CD4-positive, alpha-beta T cell treated with Interleukin-12 subunit alpha and Interleukin-12 subunit beta, for 1 hour (primary cell): ENCODE measurements around the gene WNT6.

Experiments used
- DNase-seq: peaks from one replicate; pipeline ENCODE4 v3.0.0-alpha.2; 2020

Gene WNT6

GRCh38 chr2:218879776-218880101 is 20.1 kb downstream of the WNT6 start:
- no peak for DNase-seq

DNA sequence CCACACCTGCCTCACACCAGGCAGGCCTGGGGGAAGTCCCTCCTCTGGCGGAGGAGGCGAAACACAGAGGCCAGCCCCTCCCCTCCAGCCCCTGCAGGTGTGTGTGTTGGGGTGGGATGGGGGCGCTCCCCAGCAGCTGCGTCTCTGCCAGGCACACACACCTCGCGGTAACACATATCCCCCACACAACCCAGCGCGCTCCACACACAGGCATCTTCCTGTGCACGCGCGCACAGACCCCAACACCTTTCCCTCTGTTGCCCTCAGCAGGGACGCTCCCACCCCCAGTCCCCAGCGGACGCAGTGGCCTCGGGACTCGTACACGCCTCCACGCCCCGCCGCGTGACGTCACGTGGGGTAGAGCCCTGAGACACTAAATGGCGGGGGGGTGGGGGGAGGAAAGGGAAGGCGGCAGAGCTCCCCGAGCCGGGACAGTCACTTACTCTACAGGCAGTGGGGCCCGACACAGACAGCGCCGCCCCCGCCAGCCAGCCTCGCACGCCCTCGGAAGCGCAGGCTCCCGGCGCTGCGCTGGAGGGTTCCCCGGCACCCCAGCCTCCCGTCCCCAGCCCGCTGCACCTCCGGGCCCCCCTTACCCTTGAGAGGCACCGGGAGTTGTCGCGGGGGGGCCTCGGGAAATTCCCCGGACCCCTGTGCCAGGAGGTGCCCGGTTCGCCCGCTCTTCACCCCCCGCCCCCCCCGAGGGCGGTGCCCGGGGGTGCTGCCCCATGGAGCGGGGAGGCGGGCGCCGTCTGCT is 20.7 kb downstream of the WNT6 start, which contains the start of gene WNT10A:
TSS of gene WNT10A (plus strand) at position 751 of the 757 bp plus-strand sequence. CDS start 144 bp downstream, outside the sequence.
- DNase-seq: peak; percentile 90

DNA sequence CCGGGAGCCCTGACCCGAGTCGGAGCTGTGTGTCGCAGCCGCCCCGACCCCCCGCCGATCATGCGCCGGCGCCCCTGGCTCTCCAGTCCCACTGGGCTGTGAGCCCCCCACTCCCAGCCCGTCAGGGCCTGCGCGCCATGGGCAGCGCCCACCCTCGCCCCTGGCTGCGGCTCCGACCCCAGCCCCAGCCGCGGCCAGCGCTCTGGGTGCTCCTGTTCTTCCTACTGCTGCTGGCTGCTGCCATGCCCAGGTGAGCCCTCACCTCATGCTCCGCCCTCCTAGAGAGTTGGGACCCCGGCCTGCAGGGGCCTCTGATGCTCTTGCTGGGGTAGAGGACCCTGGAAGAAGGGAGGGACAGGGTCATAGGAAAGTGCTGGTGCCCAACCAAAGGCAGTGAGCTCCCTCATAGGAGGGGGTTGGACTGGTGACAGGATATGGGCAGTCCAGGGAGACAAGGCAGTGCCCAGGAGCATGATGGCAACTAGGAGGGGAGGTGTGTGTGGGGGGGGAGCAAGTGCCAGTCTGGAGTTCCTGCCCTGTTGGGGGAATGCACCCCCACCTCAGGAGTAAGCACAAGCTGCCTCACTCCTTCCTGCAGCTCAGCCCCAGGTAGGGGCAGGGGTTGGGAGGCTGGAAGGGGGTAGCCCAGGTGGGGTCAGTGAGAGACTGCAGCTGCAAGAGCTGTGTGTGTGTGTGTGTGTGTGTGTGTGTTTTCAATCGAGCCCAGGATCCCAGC is 21.4 kb downstream of the WNT6 start:
- DNase-seq: peak; percentile 9

DNA sequence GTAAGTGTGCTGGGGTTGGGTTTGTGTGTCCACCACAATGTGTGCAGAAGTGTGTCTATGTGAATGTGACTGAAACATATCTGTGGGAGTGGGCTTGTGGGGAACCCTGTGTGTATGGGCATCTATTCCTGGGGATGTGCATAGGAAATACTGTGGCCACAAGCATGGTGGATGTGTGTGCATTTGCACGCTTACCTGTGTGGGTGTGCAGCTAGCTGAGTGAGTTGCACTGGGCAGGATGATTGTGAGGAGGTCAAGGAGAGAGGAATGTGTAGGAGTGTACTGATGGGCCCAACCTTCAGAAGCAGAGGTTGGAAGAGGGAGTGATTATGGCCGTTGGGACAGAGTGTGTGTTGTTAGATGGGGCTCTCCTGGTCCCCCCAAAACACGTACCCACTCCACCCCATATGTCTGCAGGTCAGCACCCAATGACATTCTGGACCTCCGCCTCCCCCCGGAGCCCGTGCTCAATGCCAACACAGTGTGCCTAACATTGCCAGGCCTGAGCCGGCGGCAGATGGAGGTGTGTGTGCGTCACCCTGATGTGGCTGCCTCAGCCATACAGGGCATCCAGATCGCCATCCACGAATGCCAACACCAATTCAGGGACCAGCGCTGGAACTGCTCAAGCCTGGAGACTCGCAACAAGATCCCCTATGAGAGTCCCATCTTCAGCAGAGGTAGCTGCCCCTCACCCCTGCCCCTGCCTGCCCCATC is 22.3 kb downstream of the WNT6 start:
- no peak for DNase-seq

GRCh38 chr2:218882461-218882816 is 22.8 kb downstream of the WNT6 start:
- DNase-seq: no peak

DNA sequence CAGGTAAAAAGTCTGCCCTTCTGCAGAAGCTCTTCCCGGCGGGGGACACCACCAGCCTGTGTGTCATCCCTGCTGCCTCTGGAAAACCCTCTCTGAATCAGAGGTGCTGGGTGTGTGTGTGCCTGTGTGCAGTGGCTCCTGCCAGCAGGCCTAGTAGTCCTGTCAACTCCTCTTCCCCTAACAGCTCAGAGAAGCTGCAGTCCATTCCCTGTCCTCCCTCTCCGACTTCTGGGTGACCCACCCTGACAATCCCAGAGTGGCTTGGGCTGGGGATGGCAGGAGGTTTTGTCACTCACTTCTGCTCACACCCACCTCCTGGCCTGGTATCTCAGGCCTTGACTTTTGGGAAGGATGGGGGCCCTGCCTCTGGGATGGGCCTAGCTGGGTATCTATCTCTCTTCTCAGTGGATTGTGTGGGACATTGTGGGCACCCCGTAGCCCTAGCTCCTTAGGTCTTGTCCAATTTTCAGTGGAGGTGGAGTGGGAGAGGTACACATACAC is 23.3 kb downstream of the WNT6 start:
- no peak for DNase-seq

DNA sequence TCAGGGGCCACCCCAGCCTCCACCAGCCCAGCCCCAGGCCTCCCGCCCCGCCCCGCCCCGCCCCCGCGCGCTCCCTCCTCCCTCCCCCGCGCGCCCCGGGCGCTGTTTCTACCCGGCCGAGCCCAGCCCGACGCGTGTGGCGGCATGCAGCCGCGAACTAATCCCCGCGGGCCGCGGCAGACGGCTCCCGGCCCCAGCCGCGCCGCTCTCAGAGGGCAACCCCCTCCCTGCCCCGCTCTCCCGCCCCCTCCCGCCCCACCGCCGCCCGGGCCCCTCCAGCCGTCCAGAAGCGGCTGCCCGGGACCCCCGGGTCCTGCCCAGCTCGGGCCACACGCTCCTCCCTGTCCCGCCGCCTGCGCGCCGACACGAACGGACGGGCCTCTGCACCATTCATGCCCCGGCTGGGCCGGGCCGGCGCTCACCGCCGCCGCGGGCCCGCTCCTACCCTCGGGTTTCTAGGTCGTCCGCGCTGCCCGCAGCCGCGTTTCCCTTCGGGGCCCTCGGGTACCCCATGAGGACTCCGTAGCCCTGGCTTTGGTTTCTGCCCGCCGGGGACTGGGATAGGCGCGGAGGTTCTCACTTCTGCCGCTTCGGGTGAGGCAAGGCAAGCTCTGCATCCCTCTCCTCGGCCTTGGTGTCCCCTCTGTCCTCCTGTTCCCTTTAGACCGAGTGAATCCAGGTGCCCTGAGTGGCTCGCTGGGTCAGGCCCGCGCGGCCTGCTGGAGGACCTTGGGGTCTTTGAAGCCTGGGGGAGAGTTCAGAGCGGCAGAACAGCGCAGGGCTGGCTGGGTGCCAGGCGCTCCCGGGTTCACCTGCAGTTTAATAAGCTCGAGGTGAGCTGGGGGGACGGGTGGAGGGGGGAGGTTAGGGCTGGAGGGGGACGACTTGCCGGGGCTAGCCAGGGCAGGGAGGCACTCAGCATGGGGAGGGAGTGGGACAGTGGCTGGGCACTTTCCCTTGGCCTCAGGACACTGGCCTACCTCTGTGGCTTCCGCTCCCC is 24.2 kb downstream of the WNT6 start:
- DNase-seq: peak; percentile 61

DNA sequence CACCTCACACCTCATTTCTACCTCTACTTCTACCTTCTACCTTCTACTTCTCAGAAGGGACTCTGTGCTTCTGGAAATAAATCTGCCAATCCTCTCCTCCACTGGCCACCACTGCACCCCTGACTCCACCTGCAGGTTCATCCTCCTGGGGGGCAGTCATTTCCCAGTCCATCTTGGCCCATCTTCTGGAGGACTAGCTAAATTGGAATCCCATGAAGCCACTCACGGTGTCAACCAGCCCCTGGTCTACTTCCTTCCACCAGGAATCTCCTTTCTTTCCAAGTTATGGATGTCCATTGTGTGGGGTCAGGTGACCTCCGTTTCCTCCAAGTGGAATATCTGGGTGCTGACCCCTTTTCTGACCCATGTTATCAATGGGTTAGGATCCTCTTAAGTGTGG is 24.9 kb downstream of the WNT6 start:
- DNase-seq: no peak

- DNase-seq: no peak
Observed at GRCh38 chr2:218885981-218886947, 26.7 kb downstream of the WNT6 start.

GRCh38 chr2:218887079-218887478 is 27.5 kb downstream of the WNT6 start:
- no peak for DNase-seq

DNA sequence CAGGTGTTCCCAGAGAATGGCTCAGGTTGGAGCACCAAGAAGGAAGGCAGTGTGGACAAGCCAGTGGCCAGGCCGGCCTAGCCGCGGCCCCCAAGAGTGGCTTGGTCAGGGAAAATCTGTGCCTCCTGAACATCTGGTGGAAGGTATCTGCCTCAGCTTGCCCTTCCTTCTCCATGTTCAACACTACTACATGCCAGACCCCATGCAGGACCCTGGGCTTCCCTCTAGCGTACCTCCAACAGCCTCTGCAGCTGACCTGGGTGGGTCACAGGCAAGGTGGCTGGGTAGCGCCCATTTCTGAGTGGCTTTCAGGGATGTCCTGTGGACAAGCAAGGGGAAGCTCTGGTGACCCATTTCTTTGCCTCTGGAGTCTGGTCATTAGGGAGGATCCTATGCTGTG is 28.7 kb downstream of the WNT6 start:
- DNase-seq: no peak

DNA sequence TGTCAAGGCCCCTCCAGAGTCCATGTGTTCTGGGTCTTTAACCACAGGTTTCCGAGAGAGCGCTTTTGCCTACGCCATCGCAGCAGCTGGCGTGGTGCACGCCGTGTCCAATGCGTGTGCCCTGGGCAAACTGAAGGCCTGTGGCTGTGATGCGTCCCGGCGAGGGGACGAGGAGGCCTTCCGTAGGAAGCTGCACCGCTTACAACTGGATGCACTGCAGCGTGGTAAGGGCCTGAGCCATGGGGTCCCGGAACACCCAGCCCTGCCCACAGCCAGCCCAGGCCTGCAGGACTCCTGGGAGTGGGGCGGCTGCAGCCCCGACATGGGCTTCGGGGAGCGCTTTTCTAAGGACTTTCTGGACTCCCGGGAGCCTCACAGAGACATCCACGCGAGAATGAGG is 30.3 kb downstream of the WNT6 start:
- DNase-seq: no peak

DNA sequence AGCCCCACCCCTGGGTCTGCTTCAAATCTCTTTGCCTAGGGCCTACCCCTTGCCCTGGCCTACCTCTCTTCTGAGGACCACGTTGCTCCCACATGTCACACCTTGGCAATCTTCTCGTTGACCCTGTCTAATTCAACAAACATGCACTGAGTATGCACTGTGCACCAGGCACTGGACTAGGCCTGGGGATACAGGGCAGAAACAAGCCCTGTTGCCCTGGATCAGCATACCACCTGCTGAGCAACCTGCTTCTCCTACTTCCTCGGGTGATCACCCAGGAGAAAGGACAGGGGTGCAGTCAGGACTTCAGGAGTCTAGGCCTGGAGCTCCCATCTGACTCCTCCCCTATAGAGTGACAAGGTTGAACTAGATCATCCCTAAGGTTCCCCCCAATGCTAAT is 30.8 kb downstream of the WNT6 start:
- no peak for DNase-seq

DNA sequence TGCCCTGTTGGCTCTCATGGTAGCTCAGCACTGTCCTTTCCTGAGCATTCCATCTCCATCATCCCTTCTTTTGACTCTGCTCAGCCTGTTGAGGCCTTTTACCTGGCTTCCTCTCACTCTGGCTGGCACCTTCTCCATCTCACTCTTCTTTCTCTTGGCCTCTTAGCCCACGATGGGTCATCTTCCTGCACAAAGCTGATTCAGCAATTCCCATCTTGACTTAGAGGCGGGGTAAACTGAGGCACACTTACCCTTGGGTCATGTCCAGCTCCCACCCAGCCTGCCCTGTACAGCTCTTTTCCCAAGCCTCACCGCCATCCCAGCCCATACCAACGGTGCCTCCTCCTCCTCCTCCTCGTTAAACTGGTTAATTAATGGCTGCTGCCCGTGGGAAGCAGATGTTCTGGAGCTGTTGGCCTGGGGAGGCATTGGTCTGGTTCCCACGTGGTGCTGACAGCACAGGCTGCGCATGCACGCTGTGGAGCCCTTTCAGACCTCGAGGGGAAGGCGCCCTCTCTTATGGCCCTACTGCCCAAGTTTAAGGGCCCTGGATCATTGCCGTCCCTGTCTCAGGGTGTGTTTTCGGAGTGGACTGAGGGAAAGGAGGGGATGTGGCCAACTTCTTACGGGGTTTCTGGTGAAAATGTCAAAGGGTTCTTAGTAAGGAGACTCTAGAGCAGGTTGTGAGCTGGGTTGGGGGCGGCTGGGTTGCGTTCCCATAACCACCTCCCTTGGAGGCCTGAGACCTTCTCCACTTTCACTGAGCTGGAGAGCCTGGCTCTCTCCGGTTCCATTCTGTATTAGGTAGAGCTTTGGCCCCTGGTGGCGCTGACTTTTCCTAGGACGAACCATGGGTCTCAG is 31.9 kb downstream of the WNT6 start:
- no peak for DNase-seq

DNA sequence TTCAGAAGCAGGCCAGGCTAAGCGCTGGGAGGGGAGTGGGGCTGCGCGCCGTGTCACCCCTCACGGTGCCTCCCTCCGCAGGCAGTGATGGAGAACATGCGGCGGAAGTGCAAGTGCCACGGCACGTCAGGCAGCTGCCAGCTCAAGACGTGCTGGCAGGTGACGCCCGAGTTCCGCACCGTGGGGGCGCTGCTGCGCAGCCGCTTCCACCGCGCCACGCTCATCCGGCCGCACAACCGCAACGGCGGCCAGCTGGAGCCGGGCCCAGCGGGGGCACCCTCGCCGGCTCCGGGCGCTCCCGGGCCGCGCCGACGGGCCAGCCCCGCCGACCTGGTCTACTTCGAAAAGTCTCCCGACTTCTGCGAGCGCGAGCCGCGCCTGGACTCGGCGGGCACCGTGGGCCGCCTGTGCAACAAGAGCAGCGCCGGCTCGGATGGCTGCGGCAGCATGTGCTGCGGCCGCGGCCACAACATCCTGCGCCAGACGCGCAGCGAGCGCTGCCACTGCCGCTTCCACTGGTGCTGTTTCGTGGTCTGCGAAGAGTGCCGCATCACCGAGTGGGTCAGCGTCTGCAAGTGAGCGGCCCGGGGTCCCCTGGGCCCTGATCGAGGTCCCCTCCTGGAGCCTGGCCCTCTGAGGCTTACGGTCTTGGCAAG is 33.2 kb downstream of the WNT6 start:
- DNase-seq: peak; percentile 90

- DNase-seq: no peak
Observed at GRCh38 chr2:218893349-218894150, 33.9 kb downstream of the WNT6 start.

- no peak for DNase-seq
Observed at GRCh38 chr2:218894151-218894879, 34.7 kb downstream of the WNT6 start.

DNA sequence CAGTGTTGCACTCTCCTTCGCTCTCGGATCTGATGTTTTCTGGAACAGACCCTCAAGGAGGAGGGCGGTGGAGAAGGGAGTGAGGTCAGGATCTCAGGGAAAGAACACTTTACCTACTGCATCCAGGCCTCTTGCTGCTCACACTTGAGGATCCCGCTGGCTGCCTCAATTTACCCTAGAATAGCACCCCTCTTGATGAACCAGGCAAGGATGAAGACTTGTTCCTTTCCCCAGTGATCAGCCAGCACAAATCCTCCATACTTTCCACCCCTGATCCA is 35.2 kb downstream of the WNT6 start:
- no peak for DNase-seq
